Stimulated activated CD4-positive, alpha-beta T cell treated with anti-CD3 and anti-CD28 coated beads, TNF-alpha, amount 100 ng/mL, for 48 hours (primary cell): ENCODE data around the gene DCST1.
A peak's percentile ranks its signal among the peaks of the same experiment; 100 is the strongest.

Source experiments
- DNase-seq, 3 donors: peaks; one replicate each; pipeline ENCODE4 v3.0.0-alpha.2; 2020; ENCODE audit warnings: low read depth in 3 of 3

Gene DCST1

GRCh38 chr1:155012776-155013602, 20.6 kb upstream of the DCST1 start:
- no peak for DNase-seq

- no peak for DNase-seq
Observed at GRCh38 chr1:155013632-155014031, 20.0 kb upstream of the DCST1 start.

GRCh38 chr1:155014709-155015508, 18.7 kb upstream of the DCST1 start:
- DNase-seq: no peak

GRCh38 chr1:155015527-155016230, 17.9 kb upstream of the DCST1 start:
- DNase-seq: no peak

- DNase-seq: no peak
Observed at GRCh38 chr1:155016231-155016831, 17.3 kb upstream of the DCST1 start.

GRCh38 chr1:155017041-155017945, 16.3 kb upstream of the DCST1 start:
- DNase-seq: peak; percentile 87 to 91 (median 91)

- no peak for DNase-seq
Observed at GRCh38 chr1:155017946-155018316, 15.7 kb upstream of the DCST1 start.

GRCh38 chr1:155018617-155019348, 14.8 kb upstream of the DCST1 start:
- DNase-seq: no peak

- no peak for DNase-seq
Observed at GRCh38 chr1:155019377-155020245, 14.0 kb upstream of the DCST1 start.

- no peak for DNase-seq
Observed at GRCh38 chr1:155022136-155022926, 11.3 kb upstream of the DCST1 start.

GRCh38 chr1:155022927-155023236, 10.7 kb upstream of the DCST1 start:
- no peak for DNase-seq

- no peak for DNase-seq
Observed at GRCh38 chr1:155023627-155024026, 10.0 kb upstream of the DCST1 start.

- no peak for DNase-seq
Observed at GRCh38 chr1:155024315-155024714, 9.3 kb upstream of the DCST1 start.

GRCh38 chr1:155026154-155026553, 7.5 kb upstream of the DCST1 start:
- no peak for DNase-seq

GRCh38 chr1:155026588-155026987, 7.0 kb upstream of the DCST1 start:
- DNase-seq: no peak

GRCh38 chr1:155029513-155030242, 3.9 kb upstream of the DCST1 start:
- no peak for DNase-seq

- no peak for DNase-seq
Observed at GRCh38 chr1:155030243-155030795, 3.3 kb upstream of the DCST1 start.

- no peak for DNase-seq
Observed at GRCh38 chr1:155030899-155031298, 2.7 kb upstream of the DCST1 start.
